ENCODE measurements around the gene SLC2A11. TPM values are rescaled to one million over a fixed set of nuclear protein-coding genes. Genes with fewer than 3 reads are reported as not detected.

Gene SLC2A11
- total RNA-seq, 2 donors from 2014 or later: 23.6 to 32.3 TPM

DNA sequence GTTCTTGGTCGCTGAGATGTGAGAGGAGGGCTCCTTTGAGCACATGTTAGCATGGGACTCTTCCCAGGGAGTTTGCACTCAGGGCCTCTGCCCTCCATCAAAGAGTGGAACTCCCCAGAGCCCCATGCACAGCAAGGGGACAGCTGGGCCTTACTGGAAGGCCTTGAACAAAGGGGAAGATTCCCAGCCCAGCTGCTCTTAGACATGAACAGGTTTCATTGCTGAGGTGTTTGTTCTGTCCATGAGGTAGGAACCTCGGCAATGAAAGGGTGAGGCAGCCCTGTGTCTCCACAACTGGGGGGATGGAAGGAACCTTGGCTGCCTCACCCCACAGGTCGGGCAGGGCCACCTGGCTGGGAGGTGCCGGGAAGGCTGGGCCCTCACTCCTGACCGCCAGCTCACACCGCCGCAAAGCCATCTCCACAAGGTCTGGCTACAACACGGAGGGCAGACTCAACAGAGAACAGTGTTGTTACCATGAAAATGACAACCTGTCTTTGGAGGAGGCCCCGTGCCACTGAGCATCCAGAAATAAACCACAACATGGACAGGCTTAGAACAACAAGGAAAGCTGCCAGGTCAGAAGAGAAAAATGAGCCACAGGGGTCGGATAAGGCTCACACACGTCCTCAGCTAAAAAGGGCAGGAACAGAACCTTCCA, 22.1 kb upstream of the SLC2A11 start:
- Histone ChIP-seq H3K9me3 (no peaks in the 10 kb centered on the region), H3K4me3 (no peak overlapping the region), H3K27ac (peak overlapping the region; percentile 52 to 67 (median 58)), H3K4me1 (peaks cover 57% of the 10 kb centered on the region), H3K36me3 (replicated peaks in 1 of 2; ENCODE audit: insufficient read depth in 1 of 2, low read depth in 2 of 2) (peaks cover 0 to 6% of the 10 kb centered on the region in 2 donors), H3K27me3 (no peaks in the 10 kb centered on the region)
- TF ChIP-seq, protein P1, sequence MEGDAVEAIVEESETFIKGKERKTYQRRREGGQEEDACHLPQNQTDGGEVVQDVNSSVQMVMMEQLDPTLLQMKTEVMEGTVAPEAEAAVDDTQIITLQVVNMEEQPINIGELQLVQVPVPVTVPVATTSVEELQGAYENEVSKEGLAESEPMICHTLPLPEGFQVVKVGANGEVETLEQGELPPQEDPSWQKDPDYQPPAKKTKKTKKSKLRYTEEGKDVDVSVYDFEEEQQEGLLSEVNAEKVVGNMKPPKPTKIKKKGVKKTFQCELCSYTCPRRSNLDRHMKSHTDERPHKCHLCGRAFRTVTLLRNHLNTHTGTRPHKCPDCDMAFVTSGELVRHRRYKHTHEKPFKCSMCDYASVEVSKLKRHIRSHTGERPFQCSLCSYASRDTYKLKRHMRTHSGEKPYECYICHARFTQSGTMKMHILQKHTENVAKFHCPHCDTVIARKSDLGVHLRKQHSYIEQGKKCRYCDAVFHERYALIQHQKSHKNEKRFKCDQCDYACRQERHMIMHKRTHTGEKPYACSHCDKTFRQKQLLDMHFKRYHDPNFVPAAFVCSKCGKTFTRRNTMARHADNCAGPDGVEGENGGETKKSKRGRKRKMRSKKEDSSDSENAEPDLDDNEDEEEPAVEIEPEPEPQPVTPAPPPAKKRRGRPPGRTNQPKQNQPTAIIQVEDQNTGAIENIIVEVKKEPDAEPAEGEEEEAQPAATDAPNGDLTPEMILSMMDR (IDR thresholded peaks at IDR 0.05): no peak
- no peak for TF ChIP-seq POLR2A (IDR thresholded peaks at IDR 0.05)
- intact Hi-C loops (cut with DNase I): no loop called here
- ATAC-seq (no peak), DNase-seq (peak in 1 of 4 donors; percentile 31)
- WGBS, 2 donors: 19 to 58% methylated on average over 7 to 11 of the region's 11 CpGs

DNA sequence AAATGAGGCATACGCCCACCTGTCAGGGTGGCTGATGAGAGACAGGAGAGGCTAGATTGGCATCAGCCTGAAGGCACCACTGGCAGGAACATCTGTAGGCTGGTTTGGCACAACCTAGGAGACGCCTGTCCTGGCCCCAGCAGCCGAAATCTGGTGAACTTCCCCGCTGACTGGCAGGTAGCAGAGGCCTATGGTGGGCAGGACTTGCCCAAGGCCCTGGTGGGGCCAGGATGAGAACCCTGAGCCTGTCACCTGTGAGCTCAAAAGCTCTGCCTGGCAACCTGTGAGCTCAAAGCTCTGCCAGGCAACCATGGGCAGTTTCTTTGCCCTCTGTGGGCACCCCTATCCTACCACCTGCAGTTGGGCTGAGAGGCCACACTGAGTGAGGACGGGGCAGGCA, 21.4 kb upstream of the SLC2A11 start:
- 80 to 100% methylated on average over 1 to 2 of the region's 5 CpGs for WGBS, 2 donors
- DNase-seq (no peak), ATAC-seq (no peak)
- intact Hi-C loops (cut with DNase I): no loop called here
- Histone ChIP-seq H3K27me3 (no peaks in the 10 kb centered on the region), H3K27ac (peak overlapping the region in 1 of 4 donors; percentile 62), H3K4me1 (peaks cover 57% of the 10 kb centered on the region), H3K9me3 (no peaks in the 10 kb centered on the region), H3K4me3 (no peak overlapping the region), H3K36me3 (replicated peaks in 1 of 2; ENCODE audit: insufficient read depth in 1 of 2, low read depth in 2 of 2) (peaks cover 0 to 4% of the 10 kb centered on the region in 2 donors)
- TF ChIP-seq, protein P1 (IDR thresholded peaks at IDR 0.05): no peak
- no peak for TF ChIP-seq POLR2A (IDR thresholded peaks at IDR 0.05)

DNA sequence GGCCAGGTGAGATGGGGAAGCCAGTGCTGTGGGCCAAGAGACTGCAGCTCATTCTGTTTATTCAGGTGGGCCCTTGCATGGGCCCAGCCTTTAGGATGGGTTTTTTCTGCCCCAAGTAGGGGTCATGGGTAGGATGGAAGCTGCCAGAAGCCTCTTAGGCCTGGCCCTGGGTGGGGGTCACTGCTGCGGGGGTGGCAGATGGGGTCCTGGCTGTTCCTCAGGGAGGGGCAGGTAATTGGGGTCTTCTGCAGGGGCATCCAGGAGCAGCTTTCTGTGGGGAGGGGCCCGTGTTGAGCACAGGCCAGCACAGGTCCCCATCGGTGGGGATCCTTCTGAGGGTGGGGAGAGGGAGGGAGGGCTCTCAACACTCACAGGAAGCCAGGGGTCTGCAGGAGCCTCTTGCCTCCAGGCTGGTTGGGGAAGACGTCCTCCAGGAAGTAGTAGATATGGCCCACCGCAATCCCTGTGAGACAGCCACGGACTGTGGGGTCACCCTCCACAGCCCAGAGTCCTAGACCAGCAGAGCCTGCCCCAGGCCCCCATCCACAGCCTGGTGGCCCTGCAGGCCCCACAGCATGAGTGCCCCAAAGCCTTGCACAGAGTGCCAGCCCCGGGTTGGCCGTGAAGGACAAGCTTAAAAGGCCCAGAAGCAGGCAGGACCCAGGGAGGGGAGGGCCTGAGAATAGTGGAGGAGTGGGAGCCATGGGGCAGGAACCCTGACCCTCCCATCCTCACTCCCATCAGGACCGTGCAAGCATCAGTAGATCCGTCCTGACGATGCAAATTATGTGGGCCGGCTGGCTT, 20.8 kb upstream of the SLC2A11 start:
- no peak for DNase-seq

DNA sequence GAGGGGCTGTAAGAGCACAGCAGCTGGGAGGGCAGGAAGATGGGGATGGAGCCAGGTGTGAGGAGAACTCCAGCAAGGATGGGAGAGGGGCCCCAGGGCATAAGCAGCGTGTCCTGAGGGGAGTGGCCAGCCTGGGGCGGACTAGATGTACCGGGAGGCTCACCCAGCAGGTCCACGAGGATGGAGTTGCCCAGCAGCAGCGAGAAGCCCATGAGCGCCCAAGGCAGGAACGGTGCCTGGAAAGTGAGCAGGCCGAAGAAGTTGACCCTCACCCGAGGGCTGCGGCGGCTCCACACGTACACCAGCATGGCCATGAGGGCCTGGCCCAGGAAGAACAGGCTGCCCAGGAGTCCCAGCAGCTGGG, 20.2 kb upstream of the SLC2A11 start:
- DNase-seq: peak in 2 of 4 donors; percentile 27 to 32
- 33 to 48% methylated on average over 5 to 12 of the region's 12 CpGs for WGBS, 2 donors
- Histone ChIP-seq H3K27me3 (no peaks in the 10 kb centered on the region), H3K4me3 (peak overlapping the region in 1 of 2 donors; percentile 44), H3K4me1 (peaks cover 57% of the 10 kb centered on the region), H3K27ac (peak overlapping the region in 2 of 4 donors; percentile 62 to 70), H3K9me3 (no peaks in the 10 kb centered on the region), H3K36me3 (replicated peaks in 1 of 2; ENCODE audit: insufficient read depth in 1 of 2, low read depth in 2 of 2) (no peaks in the 10 kb centered on the region)
- intact Hi-C loops (cut with DNase I): no loop called here
- no peak for ATAC-seq
- TF ChIP-seq, protein P1 (IDR thresholded peaks at IDR 0.05): no peak

More for the DNA sequence above, 20.8 kb upstream of the SLC2A11 start:
- Histone ChIP-seq H3K9me3 (no peaks in the 10 kb centered on the region), H3K4me1 (peaks cover 57% of the 10 kb centered on the region), H3K4me3 (no peak overlapping the region), H3K27me3 (no peaks in the 10 kb centered on the region), H3K36me3 (replicated peaks in 1 of 2; ENCODE audit: insufficient read depth in 1 of 2, low read depth in 2 of 2) (no peaks in the 10 kb centered on the region), H3K27ac (peak overlapping the region in 1 of 4 donors; percentile 70)
- no peak for ATAC-seq
- WGBS, 2 donors: 50 to 59% methylated on average over 10 to 12 of the region's 12 CpGs
- intact Hi-C loops (cut with DNase I): no loop called here
- no peak for TF ChIP-seq POLR2A (IDR thresholded peaks at IDR 0.05)
- TF ChIP-seq, protein P1 (IDR thresholded peaks at IDR 0.05): no peak

All from body of pancreas (tissue), 4 donors.